ENCODE data around the gene LMAN2L.

LMAN2L gene

GRCh38 chr2:96663829-96664228 is 76.0 kb downstream of the LMAN2L start:
- no peaks in the 10 kb centered on the region for H3K27me3 ChIP-seq (ENCODE audit: control insufficient read depth, low read length)

GRCh38 chr2:96663177-96663576 is 76.7 kb downstream of the LMAN2L start:
- TF ChIP-seq EZH2phosphoT487 (IDR thresholded peaks at IDR 0.05; ENCODE audit: borderline replicate concordance, low read length): no peak
- TF ChIP-seq CTCF (IDR thresholded peaks at IDR 0.05; ENCODE audit: low read depth, low read length, poor library complexity, severe bottlenecking): no peak
- Histone ChIP-seq H3K4me2 (ENCODE audit: low read length) (no peak overlapping the region), H3F3A (ENCODE audit: control insufficient read depth, insufficient read depth) (no peaks in the 10 kb centered on the region), H3K79me2 (ENCODE audit: control insufficient read depth, low read length) (no peaks in the 10 kb centered on the region), H3K9me3 (ENCODE audit: control insufficient read depth, insufficient read depth, low read length) (no peaks in the 10 kb centered on the region), H4K20me1 (ENCODE audit: control insufficient read depth, insufficient read depth, low read depth, low read length) (no peaks in the 10 kb centered on the region), H3K36me3 (ENCODE audit: control insufficient read depth, low read length) (no peaks in the 10 kb centered on the region), H3K27me3 (ENCODE audit: control insufficient read depth, low read length) (no peaks in the 10 kb centered on the region), H3K9me2 (replicated peaks; ENCODE audit: control insufficient read depth, low read length) (no peaks in the 10 kb centered on the region), H3K4me1 (ENCODE audit: control insufficient read depth, low read length) (no peaks in the 10 kb centered on the region), H3K4me3 (ENCODE audit: low read length) (no peak overlapping the region), H3K27ac (ENCODE audit: low read depth, low read length) (no peak overlapping the region)

More at GRCh38 chr2:96663829-96664228, 76.0 kb downstream of the LMAN2L start:
- H3F3A ChIP-seq (ENCODE audit: control insufficient read depth, insufficient read depth): no peaks in the 10 kb centered on the region
- no peak overlapping the region for H3K4me3 ChIP-seq (ENCODE audit: low read length)
- H3K4me1 ChIP-seq (ENCODE audit: control insufficient read depth, low read length): no peaks in the 10 kb centered on the region
- H3K9me2 ChIP-seq (replicated peaks; ENCODE audit: control insufficient read depth, low read length): no peaks in the 10 kb centered on the region
- no peaks in the 10 kb centered on the region for H3K9me3 ChIP-seq (ENCODE audit: control insufficient read depth, insufficient read depth, low read length)
- H3K79me2 ChIP-seq (ENCODE audit: control insufficient read depth, low read length): no peaks in the 10 kb centered on the region
- no peaks in the 10 kb centered on the region for H3K36me3 ChIP-seq (ENCODE audit: control insufficient read depth, low read length)
- H3K27ac ChIP-seq (ENCODE audit: low read depth, low read length): no peak overlapping the region
- TF ChIP-seq EZH2phosphoT487 (IDR thresholded peaks at IDR 0.05; ENCODE audit: borderline replicate concordance, low read length) (no peak), CTCF (IDR thresholded peaks at IDR 0.05; ENCODE audit: low read depth, low read length, poor library complexity, severe bottlenecking) (no peak)
- no peak overlapping the region for H3K4me2 ChIP-seq (ENCODE audit: low read length)
- no peaks in the 10 kb centered on the region for H4K20me1 ChIP-seq (ENCODE audit: control insufficient read depth, insufficient read depth, low read depth, low read length)

- TF ChIP-seq EZH2phosphoT487 (IDR thresholded peaks at IDR 0.05; ENCODE audit: borderline replicate concordance, low read length): no peak
- TF ChIP-seq CTCF (IDR thresholded peaks at IDR 0.05; ENCODE audit: low read depth, low read length, poor library complexity, severe bottlenecking): no peak
Observed at GRCh38 chr2:96662360-96662759, 77.5 kb downstream of the LMAN2L start.

GRCh38 chr2:96661324-96661723 is 78.5 kb downstream of the LMAN2L start:
- no peak overlapping the region for H3K4me3 ChIP-seq (ENCODE audit: low read length)
- TF ChIP-seq CTCF (IDR thresholded peaks at IDR 0.05; ENCODE audit: low read depth, low read length, poor library complexity, severe bottlenecking): no peak
- H4K20me1 ChIP-seq (ENCODE audit: control insufficient read depth, insufficient read depth, low read depth, low read length): no peaks in the 10 kb centered on the region
- no peaks in the 10 kb centered on the region for H3K27me3 ChIP-seq (ENCODE audit: control insufficient read depth, low read length)
- no peak overlapping the region for H3K27ac ChIP-seq (ENCODE audit: low read depth, low read length)
- H3K9me2 ChIP-seq (replicated peaks; ENCODE audit: control insufficient read depth, low read length): no peaks in the 10 kb centered on the region
- no peaks in the 10 kb centered on the region for H3K36me3 ChIP-seq (ENCODE audit: control insufficient read depth, low read length)
- H3F3A ChIP-seq (ENCODE audit: control insufficient read depth, insufficient read depth): no peaks in the 10 kb centered on the region
- H3K79me2 ChIP-seq (ENCODE audit: control insufficient read depth, low read length): no peaks in the 10 kb centered on the region
- no peak overlapping the region for H3K4me2 ChIP-seq (ENCODE audit: low read length)
- H3K9me3 ChIP-seq (ENCODE audit: control insufficient read depth, insufficient read depth, low read length): no peaks in the 10 kb centered on the region
- peaks cover 5% of the 10 kb centered on the region for H3K4me1 ChIP-seq (ENCODE audit: control insufficient read depth, low read length)

More at GRCh38 chr2:96662360-96662759, 77.5 kb downstream of the LMAN2L start:
- Histone ChIP-seq H4K20me1 (ENCODE audit: control insufficient read depth, insufficient read depth, low read depth, low read length) (no peaks in the 10 kb centered on the region), H3K9me3 (ENCODE audit: control insufficient read depth, insufficient read depth, low read length) (no peaks in the 10 kb centered on the region), H3K4me1 (ENCODE audit: control insufficient read depth, low read length) (no peaks in the 10 kb centered on the region), H3K4me2 (ENCODE audit: low read length) (no peak overlapping the region), H3K36me3 (ENCODE audit: control insufficient read depth, low read length) (no peaks in the 10 kb centered on the region), H3K27ac (ENCODE audit: low read depth, low read length) (no peak overlapping the region), H3F3A (ENCODE audit: control insufficient read depth, insufficient read depth) (no peaks in the 10 kb centered on the region), H3K9me2 (replicated peaks; ENCODE audit: control insufficient read depth, low read length) (no peaks in the 10 kb centered on the region), H3K79me2 (ENCODE audit: control insufficient read depth, low read length) (no peaks in the 10 kb centered on the region), H3K27me3 (ENCODE audit: control insufficient read depth, low read length) (no peaks in the 10 kb centered on the region), H3K4me3 (ENCODE audit: low read length) (no peak overlapping the region)

All from DOHH2 (cell line).